OCI-M1 (cell line): Measurements from ENCODE around the gene CRELD2.

Source experiments
- DNase-seq: peaks from one replicate; lab custom pipeline; 2025; lab: John Stamatoyannopoulos, UW

The CRELD2 gene

GRCh38 chr22:49887702-49888101 is 30.7 kb upstream of the CRELD2 start:
- DNase-seq = no peak

- no peak for DNase-seq
Measured at GRCh38 chr22:49889071-49889470, 29.4 kb upstream of the CRELD2 start.

DNA sequence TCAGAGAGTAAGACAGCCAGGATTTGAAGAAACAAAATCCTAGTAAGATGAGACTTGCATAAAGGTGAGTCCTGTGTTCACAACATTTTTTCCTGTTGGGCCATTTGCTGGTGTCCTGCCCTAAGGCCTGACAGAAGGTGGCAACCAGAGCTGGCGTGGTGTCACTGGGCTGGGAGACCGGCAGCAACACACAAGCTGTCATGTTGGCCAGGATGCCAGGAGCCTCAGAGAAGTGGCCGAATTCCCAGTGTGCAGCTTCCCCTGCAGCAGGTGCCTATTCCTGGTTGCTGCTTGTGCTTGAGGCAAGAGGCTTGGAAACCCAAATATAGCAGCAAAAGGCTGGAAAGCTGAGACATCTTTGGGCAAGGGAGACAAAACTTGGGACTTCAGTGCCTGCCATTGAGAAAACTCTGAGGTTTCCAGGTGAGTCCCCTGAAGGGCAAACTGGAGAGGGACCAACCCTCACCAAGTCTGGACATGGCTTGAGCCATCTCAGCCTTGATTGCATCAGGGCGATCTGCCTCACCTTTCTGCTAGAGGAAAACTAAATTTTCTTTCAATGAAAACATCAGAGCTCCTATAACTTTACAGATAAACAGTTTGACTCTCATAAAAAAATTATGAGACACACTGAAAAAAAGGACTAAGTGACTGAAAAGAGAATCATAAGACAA is 26.1 kb upstream of the CRELD2 start:
- DNase-seq = no peak

DNA sequence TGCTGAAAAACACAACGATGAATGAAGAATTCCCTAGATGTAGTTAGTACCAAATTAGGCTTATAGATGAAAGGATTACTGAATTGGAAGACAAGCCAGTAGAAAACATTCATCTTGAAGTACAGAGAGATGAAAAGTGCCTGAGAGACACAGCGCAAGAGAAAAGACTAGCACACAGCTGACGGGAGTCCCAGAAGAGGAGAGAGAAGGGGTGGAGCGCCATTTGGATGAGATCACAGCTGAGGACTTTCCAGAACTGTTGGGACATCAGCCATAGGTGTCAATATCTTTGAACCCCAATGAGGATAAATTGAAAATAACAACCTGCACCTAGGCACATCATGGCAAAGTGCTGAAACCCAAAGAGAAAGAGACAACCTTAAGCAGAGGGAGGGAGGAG is 25.4 kb upstream of the CRELD2 start:
- no peak for DNase-seq

GRCh38 chr22:49894322-49895054 is 23.9 kb upstream of the CRELD2 start:
- DNase-seq = no peak

DNA sequence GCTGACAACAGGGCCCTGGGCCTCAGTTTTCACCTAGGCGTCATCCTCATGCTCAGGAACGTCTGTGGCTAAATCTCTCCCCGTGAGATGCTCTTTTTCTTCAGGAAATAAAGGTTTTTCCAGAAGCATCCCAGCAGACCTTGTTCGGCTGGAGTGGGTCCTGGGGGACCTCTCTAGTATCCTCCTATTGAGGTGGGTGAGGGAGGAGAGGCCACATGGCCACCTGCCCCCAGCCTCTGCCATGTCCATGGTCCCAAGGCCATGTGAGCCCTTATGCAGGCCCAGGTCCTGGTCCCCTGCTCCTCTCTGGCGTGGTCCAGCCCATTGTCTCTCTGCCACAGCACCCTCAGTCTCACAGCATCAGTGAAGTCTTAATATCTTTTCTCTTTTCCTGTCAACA is 22.2 kb upstream of the CRELD2 start:
- DNase-seq = no peak

DNA sequence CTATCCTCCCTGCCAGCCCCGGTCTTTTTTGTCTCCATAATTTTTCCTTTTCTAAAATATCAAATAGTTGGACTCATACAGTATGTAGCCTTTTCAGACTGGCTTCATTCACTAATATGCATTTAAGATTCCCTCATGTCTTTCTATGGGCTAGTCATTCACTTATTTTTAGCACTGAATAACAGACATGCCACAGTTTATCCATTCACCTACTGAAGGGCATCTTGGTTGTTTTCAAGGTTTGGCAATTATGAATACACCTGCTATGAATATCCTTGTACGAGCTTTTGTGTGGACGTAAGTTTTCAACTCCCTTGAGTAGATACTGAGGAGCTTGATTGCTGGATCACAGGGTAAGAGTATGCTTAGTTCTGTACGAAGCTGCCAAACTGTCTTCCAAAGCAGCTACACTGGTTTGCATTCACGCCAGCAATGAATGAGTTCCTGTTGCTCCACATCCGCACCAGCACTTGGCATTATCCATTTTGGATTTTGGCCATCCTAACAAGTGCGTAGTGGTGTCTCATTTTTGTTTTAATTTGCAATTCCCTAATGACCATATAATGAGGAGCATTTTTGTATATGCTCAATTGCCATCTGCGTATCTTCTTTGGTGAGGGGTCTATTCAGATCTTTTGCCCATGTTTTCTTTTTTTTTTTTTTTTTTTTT is 21.3 kb upstream of the CRELD2 start:
- DNase-seq = no peak

DNA sequence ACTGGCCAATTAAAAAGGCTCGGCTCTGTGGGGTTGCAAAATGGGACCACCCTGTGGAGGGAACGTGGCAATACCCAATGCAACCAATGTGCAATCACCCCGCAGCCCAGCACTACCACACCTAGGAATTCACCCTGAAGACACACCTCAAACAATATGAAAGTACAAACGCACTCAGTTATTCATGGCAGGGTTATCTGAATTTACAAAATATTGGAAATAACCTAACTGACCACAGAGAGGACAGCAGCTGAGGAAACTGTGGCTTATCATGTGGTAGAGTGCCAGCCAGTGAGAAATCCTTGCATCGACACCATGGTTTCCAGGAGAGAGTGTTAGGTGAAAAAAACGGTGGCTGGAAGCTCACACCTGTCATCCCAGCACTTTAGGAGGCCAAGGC is 18.9 kb upstream of the CRELD2 start:
- DNase-seq = no peak

DNA sequence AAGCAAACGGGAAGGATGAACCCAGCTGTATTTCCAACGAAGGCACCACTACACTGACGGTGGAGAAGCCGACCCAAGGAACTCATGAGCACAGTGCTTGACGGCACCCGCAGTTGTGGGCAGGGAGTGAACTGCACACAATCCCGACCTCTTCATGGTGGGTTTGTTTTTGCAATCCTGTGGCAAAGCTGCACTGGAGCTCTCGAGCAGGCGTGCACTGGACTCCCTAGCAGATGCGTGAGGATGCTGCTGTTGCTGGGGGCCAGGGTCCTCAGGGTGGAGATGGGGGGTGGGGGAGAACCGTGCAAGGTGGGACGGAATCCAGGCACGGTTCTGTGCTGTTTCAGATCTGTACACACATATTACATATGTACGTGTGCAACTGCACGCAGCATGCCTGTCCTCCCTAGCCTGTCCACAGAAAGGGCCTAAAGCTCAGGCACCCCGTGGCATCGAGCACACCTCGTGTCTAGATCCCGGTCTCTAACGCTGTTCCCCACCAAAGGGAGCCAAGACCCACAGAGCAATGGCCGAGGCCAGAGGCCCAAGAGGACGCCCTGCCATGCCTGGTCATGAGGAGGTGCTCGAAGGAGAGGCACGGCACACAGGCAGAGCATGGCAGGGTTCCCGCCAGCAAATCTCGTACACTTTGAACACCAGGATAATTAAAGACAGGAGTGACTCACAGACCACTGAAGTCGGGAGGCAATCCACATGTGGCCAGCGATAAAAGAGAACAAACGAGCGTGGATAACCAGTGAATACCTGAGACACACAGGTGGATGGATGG is 17.8 kb upstream of the CRELD2 start:
- no peak for DNase-seq

DNA sequence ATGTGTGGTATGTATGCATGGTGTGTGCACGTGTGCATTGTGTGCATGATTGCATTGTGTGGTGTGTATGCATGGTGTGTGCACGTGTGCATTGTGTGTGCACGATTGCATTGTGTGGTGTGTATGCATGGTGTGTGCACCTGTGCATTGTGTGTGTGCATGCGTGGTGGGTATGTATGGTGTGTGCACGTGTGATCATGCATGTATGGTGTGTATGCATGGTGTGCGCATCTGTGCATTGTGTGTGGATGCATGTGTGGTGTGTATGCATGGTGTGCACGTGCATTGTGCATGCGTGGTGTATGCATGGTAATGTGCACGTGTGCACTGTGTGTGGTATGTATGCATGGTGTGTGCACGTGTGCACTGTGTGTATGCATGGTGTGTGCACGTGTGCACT is 17.0 kb upstream of the CRELD2 start:
- DNase-seq = no peak

GRCh38 chr22:49903322-49904039 is 15.0 kb upstream of the CRELD2 start:
- DNase-seq = no peak

DNA sequence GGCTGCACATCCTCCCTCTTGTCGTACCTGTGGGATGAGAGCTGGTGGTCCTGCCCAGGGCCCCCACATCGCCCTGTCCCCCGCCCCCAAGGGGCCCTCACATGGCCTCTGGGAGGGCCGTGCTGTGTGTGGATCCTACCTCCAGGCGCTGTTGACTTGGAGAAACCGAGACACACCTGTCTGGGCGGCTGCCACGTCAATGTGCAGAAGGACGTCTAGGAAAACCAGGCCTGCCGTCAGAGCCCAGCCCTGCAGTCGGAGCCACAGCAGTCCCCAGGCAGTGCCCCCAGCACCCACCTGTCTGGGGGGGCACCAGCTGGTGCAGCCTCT is 14.4 kb upstream of the CRELD2 start:
- no peak for DNase-seq

- DNase-seq = no peak
Measured at GRCh38 chr22:49905465-49905864, 13.0 kb upstream of the CRELD2 start.

DNA sequence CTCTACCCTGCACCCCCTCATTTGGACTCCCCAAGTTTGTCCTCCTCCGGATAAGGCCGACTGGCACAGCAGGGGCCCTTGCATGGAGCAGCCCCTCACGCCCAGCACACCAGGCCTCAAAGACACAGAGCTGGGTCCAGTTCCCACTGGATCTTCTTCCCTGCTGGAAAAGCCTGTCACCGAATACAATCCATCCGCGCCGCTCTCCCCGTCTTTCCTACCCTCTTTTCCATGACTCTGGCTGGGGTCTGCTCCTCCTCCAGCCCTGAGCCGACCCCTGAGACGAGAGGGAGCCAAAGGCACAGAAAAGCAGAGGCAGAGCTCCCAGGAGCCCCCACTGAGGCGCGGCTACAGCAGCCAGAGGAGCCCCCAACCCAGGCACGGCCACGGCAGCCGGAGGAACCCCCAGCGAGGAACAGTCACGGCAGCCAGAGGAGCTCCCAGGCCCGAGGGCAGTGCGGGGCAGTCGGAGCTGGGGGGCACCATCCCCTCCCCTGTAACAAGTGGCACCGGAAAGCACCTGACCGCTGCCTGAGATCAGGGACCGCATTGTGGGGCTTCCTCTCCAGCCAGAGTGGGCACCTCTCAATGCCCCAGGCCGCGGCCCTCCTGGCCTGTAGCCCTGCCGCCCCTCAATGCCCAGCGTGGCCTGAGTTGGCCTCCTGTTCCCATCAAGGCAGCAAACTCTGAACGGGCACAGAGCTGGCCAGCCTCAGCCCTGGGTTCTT is 12.2 kb upstream of the CRELD2 start:
- DNase-seq = no peak

- no peak for DNase-seq
Measured at GRCh38 chr22:49906799-49907290, 11.6 kb upstream of the CRELD2 start.

DNA sequence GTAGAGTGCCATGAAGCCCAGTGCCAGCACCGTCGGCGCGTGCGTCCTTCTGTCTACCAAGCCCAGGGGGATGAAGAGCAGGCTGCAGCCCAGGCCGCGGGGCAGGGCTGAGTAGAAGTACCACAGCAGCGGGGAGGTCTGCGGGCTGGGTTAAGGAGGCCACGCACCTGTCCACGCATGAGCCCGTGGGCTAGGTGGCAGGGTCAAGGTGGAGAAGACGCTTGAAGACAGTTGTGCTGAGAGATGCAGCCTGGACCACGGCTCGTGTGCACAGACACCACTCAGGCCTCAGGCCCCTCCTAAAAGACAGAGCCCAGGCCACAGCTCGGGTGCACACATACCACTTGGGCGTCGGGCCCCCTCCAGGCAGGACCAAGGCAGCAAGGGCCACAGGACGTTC is 10.6 kb upstream of the CRELD2 start:
- DNase-seq = no peak

DNA sequence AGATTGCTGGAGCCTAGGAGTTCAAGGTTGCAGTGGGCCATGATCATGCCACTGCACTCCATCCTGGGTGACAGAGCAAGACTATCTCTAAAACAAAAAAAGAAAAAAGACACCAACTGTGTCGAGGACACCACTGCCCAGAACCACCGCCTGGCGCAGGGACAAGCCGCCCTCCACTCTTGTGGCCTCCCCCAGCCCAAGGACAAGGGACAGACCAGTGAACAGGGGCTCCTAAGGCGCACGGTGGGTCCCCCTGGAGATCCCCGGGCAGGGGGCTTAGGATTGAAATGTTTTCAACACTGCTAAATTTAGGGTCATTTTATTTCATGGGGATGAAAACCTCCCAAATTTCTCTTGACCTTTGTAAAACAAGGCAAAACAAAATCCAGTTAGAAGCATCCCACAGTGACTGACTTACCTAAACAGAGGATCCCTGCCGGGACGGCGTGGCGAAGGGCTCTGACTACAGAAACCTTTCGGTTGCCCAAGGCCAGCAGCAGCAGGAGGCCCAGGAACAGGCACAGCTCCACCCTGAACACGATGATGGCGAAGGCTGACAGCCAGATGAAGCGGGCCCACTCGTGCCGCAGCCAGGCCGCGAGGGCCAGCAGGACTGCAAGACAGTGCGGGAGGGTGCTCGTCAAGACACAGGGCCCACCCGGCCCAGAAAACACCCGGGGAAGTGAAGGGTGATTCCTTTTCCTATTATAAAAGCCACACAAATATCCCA is 8.8 kb upstream of the CRELD2 start:
- DNase-seq = no peak

GRCh38 chr22:49910229-49911155 is 7.9 kb upstream of the CRELD2 start:
- DNase-seq = no peak

DNA sequence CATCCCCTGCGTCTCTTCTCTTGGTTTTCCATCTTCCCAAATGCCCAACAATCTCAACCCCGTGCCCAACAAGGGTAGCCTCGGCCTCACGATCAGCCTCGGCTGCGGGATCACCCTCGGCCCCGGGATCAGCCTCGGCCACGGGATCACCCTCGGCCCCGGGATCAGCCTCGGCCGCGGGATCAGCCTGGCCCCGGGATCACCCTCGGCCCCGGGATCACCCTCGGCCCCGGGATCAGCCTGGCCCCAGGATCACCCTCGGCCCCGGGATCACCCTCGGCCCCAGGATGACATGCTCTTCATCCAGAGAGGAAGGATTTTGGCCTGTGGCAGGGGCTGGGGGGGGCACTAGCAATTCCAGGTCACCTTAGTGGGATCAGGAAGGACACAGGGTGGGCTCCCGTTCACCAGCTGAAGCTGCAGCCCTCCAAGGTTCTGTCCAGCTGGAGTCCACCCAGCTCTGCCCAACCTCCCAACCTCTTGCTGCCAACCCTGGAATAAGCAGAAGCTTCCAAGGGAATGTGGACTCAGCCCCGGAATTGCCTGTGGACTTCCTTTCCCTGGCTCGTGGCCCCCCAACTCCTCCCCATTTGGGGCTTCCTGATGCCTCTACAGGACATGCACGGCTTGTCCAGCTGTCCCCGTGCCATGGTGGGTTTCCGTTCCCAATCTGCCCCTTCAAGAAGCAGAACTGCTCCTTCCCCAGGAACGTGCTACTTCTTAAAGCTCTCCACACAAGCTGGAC is 6.4 kb upstream of the CRELD2 start:
- no peak for DNase-seq
